ENCODE measurements around the gene RNF121. TPM values are rescaled to one million over a fixed set of nuclear protein-coding genes. Genes with fewer than 3 reads are reported as not detected.

The RNF121 gene
- total and polyA plus RNA-seq, 12 donors, result 8.3 to 25.7 (median 19.2) TPM

- TF ChIP-seq CTCF (IDR thresholded peaks at IDR 0.05), result no peak
- Histone ChIP-seq H3K4me1 (peaks cover 27 to 82% (median 69%) of the 10 kb centered on the region in 9 donors), H3K4me3 (peak overlapping the region in 8 of 10 donors; percentile 3 to 80 (median 66)), H3K27ac (peak overlapping the region in 9 of 10 donors; percentile 92 to 99 (median 96)), H3K36me3 (peaks cover 0 to 43% (median 20%) of the 10 kb centered on the region in 9 donors), H3K9me3 (no peaks in the 10 kb centered on the region), H3K27me3 (no peaks in the 10 kb centered on the region)
- no peak for ATAC-seq
- DNase-seq, result peak in 1 of 2 donors; percentile 34
- intact Hi-C loops (cut with DNase I), result no loop called here
- 44% methylated on average over 4 of the region's 4 CpGs for WGBS, 2 donors
Measured at GRCh38 chr11:72037554-72038311, 108.9 kb downstream of the RNF121 start.

- DNase-seq, result peak; percentile 57 to 75
- Histone ChIP-seq H3K36me3 (peaks cover 0 to 35% (median 20%) of the 10 kb centered on the region in 9 donors), H3K4me3 (peak overlapping the region; percentile 48 to 80 (median 64)), H3K27me3 (no peaks in the 10 kb centered on the region), H3K27ac (peak overlapping the region; percentile 92 to 99 (median 96)), H3K4me1 (peaks cover 27 to 78% (median 65%) of the 10 kb centered on the region in 9 donors), H3K9me3 (no peaks in the 10 kb centered on the region)
- no peak for TF ChIP-seq CTCF (IDR thresholded peaks at IDR 0.05)
- WGBS, 2 donors, result 0 to 8% methylated on average over 2 of the region's 2 CpGs
- peak; percentile 34 to 66 (median 55) for ATAC-seq
- intact Hi-C loops (cut with DNase I), result no loop called here
Measured at GRCh38 chr11:72038491-72038890, 109.6 kb downstream of the RNF121 start.

GRCh38 chr11:72039031-72039855, 110.4 kb downstream of the RNF121 start:
- DNase-seq (peak in 1 of 2 donors; percentile 35), ATAC-seq (no peak)
- Histone ChIP-seq H3K4me1 (peaks cover 27 to 75% (median 58%) of the 10 kb centered on the region in 9 donors), H3K9me3 (no peaks in the 10 kb centered on the region), H3K27me3 (no peaks in the 10 kb centered on the region), H3K36me3 (peaks cover 0 to 28% (median 13%) of the 10 kb centered on the region in 9 donors), H3K27ac (peak overlapping the region; percentile 92 to 99 (median 96)), H3K4me3 (peak overlapping the region; percentile 48 to 80 (median 64))
- intact Hi-C loops (cut with DNase I), result no loop called here
- WGBS, 2 donors, result 7% methylated on average over 5 of the region's 5 CpGs
- no peak for TF ChIP-seq CTCF (IDR thresholded peaks at IDR 0.05)

GRCh38 chr11:72039856-72040401, 111.1 kb downstream of the RNF121 start:
- Histone ChIP-seq H3K9me3 (no peaks in the 10 kb centered on the region), H3K27ac (peak overlapping the region; percentile 92 to 99 (median 96)), H3K4me3 (peak overlapping the region; percentile 48 to 80 (median 64)), H3K27me3 (no peaks in the 10 kb centered on the region), H3K36me3 (peaks cover 0 to 21% (median 7%) of the 10 kb centered on the region in 9 donors), H3K4me1 (peaks cover 27 to 75% (median 58%) of the 10 kb centered on the region in 9 donors)
- TF ChIP-seq CTCF (IDR thresholded peaks at IDR 0.05), result no peak
- no peak for DNase-seq
- intact Hi-C loops (cut with DNase I), result loop anchor here in 5 of 10 donors (1.0 to 5.0 kb wide), 4 partner anchors 37 to 73 kb away; partner anchors contain the start of genes LRRC51 (in 3 of the 5), NUMA1 (in 3 of the 5) and ANAPC15 (in 1 of the 5)
- 5 to 6% methylated on average over 6 of the region's 6 CpGs for WGBS, 2 donors
- ATAC-seq, result no peak

Measured in heart right ventricle (tissue), 16 donors.